ENCODE measurements around the gene KIRREL1.

DNA sequence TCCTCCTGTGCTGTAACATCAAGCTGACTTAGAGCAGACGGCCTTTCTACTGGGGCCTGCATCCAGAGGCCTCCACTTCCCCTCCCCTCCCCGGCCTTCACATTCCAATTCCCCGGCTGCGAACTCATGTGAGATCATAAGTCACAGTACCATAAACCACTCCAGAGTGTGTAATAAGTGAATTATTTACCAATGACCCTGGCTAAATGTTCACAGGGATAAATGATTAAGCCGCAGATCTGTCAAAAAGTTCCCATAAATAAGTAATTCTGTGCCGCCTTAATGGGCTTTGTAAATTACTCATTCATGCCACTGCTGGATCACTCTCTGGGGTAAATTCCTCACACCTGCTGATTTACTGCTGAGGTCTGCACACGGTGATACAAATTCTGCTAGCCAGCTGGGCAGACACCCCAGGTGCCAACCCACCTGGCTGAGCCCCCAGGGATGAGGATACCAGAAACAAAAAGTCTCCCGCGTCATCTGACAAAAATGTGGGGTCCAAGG is 27.4 kb upstream of the KIRREL1 start:
- TF ChIP-seq, protein P1, sequence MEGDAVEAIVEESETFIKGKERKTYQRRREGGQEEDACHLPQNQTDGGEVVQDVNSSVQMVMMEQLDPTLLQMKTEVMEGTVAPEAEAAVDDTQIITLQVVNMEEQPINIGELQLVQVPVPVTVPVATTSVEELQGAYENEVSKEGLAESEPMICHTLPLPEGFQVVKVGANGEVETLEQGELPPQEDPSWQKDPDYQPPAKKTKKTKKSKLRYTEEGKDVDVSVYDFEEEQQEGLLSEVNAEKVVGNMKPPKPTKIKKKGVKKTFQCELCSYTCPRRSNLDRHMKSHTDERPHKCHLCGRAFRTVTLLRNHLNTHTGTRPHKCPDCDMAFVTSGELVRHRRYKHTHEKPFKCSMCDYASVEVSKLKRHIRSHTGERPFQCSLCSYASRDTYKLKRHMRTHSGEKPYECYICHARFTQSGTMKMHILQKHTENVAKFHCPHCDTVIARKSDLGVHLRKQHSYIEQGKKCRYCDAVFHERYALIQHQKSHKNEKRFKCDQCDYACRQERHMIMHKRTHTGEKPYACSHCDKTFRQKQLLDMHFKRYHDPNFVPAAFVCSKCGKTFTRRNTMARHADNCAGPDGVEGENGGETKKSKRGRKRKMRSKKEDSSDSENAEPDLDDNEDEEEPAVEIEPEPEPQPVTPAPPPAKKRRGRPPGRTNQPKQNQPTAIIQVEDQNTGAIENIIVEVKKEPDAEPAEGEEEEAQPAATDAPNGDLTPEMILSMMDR (IDR thresholded peaks at IDR 0.05): no peak
- TF ChIP-seq EZH2 (IDR thresholded peaks at IDR 0.05): no peak

All from neural progenitor cell (in vitro differentiated cells).